Activated naive CD8-positive, alpha-beta T cell treated with anti-CD3 and anti-CD28 coated beads, Interleukin-2, amount 10 ng/mL, durations not matched to agents 7 days and 5 days (primary cell): ENCODE data around the gene B4GALNT1. TPM values are rescaled to one million over a fixed set of nuclear protein-coding genes. Genes with fewer than 3 reads are reported as not detected.

Source experiments
- ATAC-seq: fragments of 150-1000 bp; cut with Tn5 transposase; one replicate; pipeline ENCODE4 v1.10.0; 2021; ENCODE audit warnings: low read depth, moderate library complexity
- POLR2A ChIA-PET: fragments of 350-600 bp; sonication (Branson Sonifier 250); formaldehyde crosslinking; loops from one replicate; lab custom pipeline; 2021; ENCODE audit warnings: antibody characterized with exemption; lab: Charles Lee
- DNase-seq: peaks from one replicate; pipeline ENCODE4 v3.0.0; 2021
- H3K27ac Mint-ChIP-seq: one replicate; pipeline ENCODE4 v1.8.0; 2022; ENCODE audit warnings: mild to moderate bottlenecking, mixed read lengths
- H3K27me3 Mint-ChIP-seq: one replicate; pipeline ENCODE4 v1.8.0; 2022; ENCODE audit warnings: mild to moderate bottlenecking, moderate library complexity, mixed read lengths
- H3K36me3 Mint-ChIP-seq: one replicate; pipeline ENCODE4 v1.8.0; 2021; ENCODE audit warnings: mild to moderate bottlenecking, mixed read lengths
- H3K4me1 Mint-ChIP-seq: one replicate; pipeline ENCODE4 v1.8.0; 2021; ENCODE audit warnings: mixed read lengths
- H3K4me3 Mint-ChIP-seq: one replicate; pipeline ENCODE4 v1.8.0; 2022; ENCODE audit warnings: mild to moderate bottlenecking, moderate library complexity, mixed read lengths
- H3K9me3 Mint-ChIP-seq: one replicate; pipeline ENCODE4 v1.8.0; 2021; ENCODE audit warnings: mixed read lengths
- total RNA-seq, 2 experiments: library from RNA; stranded (reverse); gene quantifications; one replicate each; pipeline ENCODE4 v1.2.3, GENCODE V29; 2021

B4GALNT1 gene
- total RNA-seq, 2 experiments from 2014 or later: 0.65 to 0.80 TPM

DNA sequence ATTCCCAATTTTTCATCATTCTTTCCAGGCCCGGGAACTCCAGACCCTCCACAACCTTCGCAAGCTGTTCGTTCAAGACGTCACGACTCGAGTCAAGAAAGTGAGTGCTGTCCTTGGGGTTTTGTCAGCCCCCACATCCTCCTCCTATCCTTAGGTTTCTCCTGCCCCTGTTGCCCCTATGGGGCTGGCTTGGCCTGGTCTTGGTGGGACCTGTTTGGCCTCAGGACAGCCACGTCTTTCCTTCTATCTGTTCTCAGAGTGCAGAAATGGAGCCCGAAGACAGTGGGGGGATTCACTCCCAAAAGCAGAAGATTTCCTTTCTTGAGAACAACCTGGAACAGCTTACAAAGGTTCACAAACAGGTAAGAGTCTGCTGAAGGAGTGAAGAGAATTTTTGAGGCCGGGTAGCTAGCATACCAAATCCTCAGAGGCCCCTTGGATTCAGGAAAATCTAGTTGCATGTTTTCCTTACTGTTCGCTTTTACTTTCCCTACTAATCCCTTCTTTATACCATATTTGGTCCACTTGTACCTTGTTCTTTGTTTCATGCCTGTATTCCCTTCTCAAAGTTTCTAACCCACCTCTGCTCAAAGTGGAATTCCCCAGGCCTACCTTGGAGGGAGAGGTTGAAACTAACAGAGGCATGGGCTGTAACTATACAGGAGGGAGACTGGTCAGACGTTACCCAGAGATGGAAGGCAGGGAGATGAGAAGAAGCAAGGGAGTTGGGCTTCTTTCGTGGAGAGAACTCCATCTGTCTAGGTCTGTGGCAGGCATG lies 54.8 kb downstream of the B4GALNT1 start:
- Mint-ChIP-seq H3K36me3 (no peaks in the 10 kb centered on the region), H3K27me3 (no peaks in the 10 kb centered on the region), H3K4me3 (no peak overlapping the region), H3K4me1 (peaks cover 4% of the 10 kb centered on the region), H3K9me3 (no peaks in the 10 kb centered on the region), H3K27ac (no peak overlapping the region)
- ATAC-seq: no peak
- POLR2A ChIA-PET: interaction anchor here (0.5 kb wide), 1 partner anchor 13 kb away, joined by 4 read pairs; no protein-coding TSS in a partner anchor
- DNase-seq: no peak

DNA sequence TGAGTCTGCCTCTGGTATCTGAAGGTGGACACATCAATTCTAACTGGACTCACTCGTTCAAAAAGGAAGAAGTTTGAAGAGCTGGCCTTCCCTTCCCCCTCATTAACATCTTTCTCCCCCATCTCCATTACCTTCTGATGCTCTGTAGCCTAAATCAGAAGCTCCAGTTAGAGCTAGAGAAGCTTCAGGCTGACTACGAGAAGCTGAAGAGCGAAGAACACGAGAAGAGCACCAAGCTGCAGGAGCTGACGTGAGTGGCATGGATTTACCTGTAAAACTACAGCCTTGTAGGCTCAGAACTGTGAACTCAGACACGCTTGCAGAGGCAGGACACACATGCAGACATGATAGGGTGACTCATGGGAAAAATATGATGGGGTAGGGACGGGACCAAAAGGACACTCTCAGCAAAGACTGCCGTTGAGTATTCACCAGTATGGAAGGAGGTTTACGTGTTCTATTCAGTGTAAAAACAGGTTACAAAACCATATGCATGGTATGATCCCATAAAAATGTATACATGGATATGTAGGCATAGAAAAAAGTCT lies 56.3 kb downstream of the B4GALNT1 start:
- no peaks in the 10 kb centered on the region for H3K9me3 Mint-ChIP-seq
- no peaks in the 10 kb centered on the region for H3K27me3 Mint-ChIP-seq
- no peak for ATAC-seq
- no peak for DNase-seq
- H3K4me3 Mint-ChIP-seq: no peak overlapping the region
- H3K27ac Mint-ChIP-seq: no peak overlapping the region
- no peaks in the 10 kb centered on the region for H3K36me3 Mint-ChIP-seq
- peaks cover 2% of the 10 kb centered on the region for H3K4me1 Mint-ChIP-seq
- POLR2A ChIA-PET: no interaction called here

Other genes with a start within 250 kb of the B4GALNT1 start
- 10 to 100 TPM; 91.5 to 97.1 TPM for gene R3HDM2, start 202.2 kb downstream of the B4GALNT1 start, total RNA-seq
- gene INHBC, start 198.4 kb downstream of the B4GALNT1 start, total RNA-seq: under 1 TPM in 1 of 2 experiments, not detected in 1; 0.14 TPM
- gene INHBE, start 177.9 kb downstream of the B4GALNT1 start, total RNA-seq: not detected
- under 1 TPM; 0.54 to 0.86 TPM for gene GLI1, start 173.4 kb downstream of the B4GALNT1 start, total RNA-seq
- 100 to 1,000 TPM; 282 to 304 TPM for gene ARHGAP9, start 153.3 kb downstream of the B4GALNT1 start, total RNA-seq
- gene MARS1, start 145.1 kb downstream of the B4GALNT1 start, total RNA-seq: 100 to 1,000 TPM; 293 to 306 TPM
- 10 to 100 TPM; 34.4 to 37.2 TPM for gene DDIT3, start 112.7 kb downstream of the B4GALNT1 start, total RNA-seq
- gene MBD6, start 110.4 kb downstream of the B4GALNT1 start, total RNA-seq: 10 to 100 TPM; 94.2 to 96.7 TPM
- 10 to 100 TPM; 81.0 to 84.4 TPM for gene DCTN2, start 86.0 kb downstream of the B4GALNT1 start, total RNA-seq
- gene KIF5A, start 83.2 kb downstream of the B4GALNT1 start, total RNA-seq: 1 to 10 TPM; 1.4 to 1.6 TPM
- 10 to 100 TPM; 21.6 to 24.1 TPM for gene PIP4K2C, start 42.0 kb downstream of the B4GALNT1 start, total RNA-seq
- 10 to 100 TPM; 31.5 to 32.8 TPM for gene DTX3, start 28.4 kb downstream of the B4GALNT1 start, total RNA-seq
- 1 to 10 TPM; 1.3 to 1.4 TPM for gene ARHGEF25, start 21.8 kb downstream of the B4GALNT1 start, total RNA-seq
- 100 to 1,000 TPM; 135 to 140 TPM for gene OS9, start 60.9 kb upstream of the B4GALNT1 start, total RNA-seq
- gene AGAP2, start 105.5 kb upstream of the B4GALNT1 start, total RNA-seq: 10 to 100 TPM; 68.3 to 71.6 TPM
- gene TSPAN31, start 111.8 kb upstream of the B4GALNT1 start, total RNA-seq: 10 to 100 TPM; 19.6 to 23.2 TPM
- gene CDK4, start 119.1 kb upstream of the B4GALNT1 start, total RNA-seq: 100 to 1,000 TPM in 1 of 2 experiments, 10 to 100 TPM in 1; 98.4 to 100 TPM
- 10 to 100 TPM; 37.1 to 38.3 TPM for gene MARCHF9, start 121.9 kb upstream of the B4GALNT1 start, total RNA-seq
- gene CYP27B1, start 133.9 kb upstream of the B4GALNT1 start, total RNA-seq: 1 to 10 TPM; 2.4 to 2.6 TPM
- 10 to 100 TPM; 13.9 to 14.9 TPM for gene METTL1, start 138.9 kb upstream of the B4GALNT1 start, total RNA-seq
- 1 to 10 TPM; 3.8 to 4.1 TPM for gene EEF1AKMT3, start 139.4 kb upstream of the B4GALNT1 start, total RNA-seq
- gene TSFM, start 149.6 kb upstream of the B4GALNT1 start, total RNA-seq: 10 to 100 TPM; 23.0 to 24.4 TPM
- 1 to 10 TPM; 5.0 to 7.1 TPM for gene AVIL, start 185.5 kb upstream of the B4GALNT1 start, total RNA-seq
- gene CTDSP2, start 213.5 kb upstream of the B4GALNT1 start, total RNA-seq: 100 to 1,000 TPM; 161 TPM